Lung (tissue), 12 donors: ENCODE measurements around the gene MED12L. TPM values are rescaled to one million over a fixed set of nuclear protein-coding genes. Genes with fewer than 3 reads are reported as not detected.

ENCODE experiments used
- ATAC-seq: fragments of 200-7000 bp; cut with Tn5 transposase; one replicate; pipeline ENCODE4 v1.9.1; 2020; ENCODE audit warnings: moderate number of reproducible peaks; ENCODE audit not compliant: insufficient read depth, low FRiP score
- DNase-seq, 3 donors: peaks; one replicate each; pipeline ENCODE4 v3.0.0-alpha.2; 2013 to 2017
- H3K27ac ChIP-seq, 2 donors: one replicate each; pipeline ENCODE4 v1.5.1; 2013; ENCODE audit warnings: mild to moderate bottlenecking in 2 of 2, moderate library complexity in 2 of 2, control low read depth in 1 of 2, inconsistent platforms in 1 of 2, low read depth in 1 of 2, low read length in 1 of 2
- H3K27me3 ChIP-seq, 3 donors: one replicate each; pipeline ENCODE4 v1.5.1; 2013; ENCODE audit warnings: low read length in 2 of 3; ENCODE audit not compliant: control insufficient read depth in 3 of 3, insufficient read depth in 3 of 3
- H3K36me3 ChIP-seq, 4 donors: one replicate each; pipeline ENCODE4 v1.5.1; 2013; ENCODE audit warnings: low read length in 4 of 4, mild to moderate bottlenecking in 1 of 4, moderate library complexity in 1 of 4; ENCODE audit not compliant: control insufficient read depth in 4 of 4, insufficient read depth in 4 of 4
- H3K4me1 ChIP-seq, 5 donors: one replicate each; pipeline ENCODE4 v1.5.1; 2013; ENCODE audit warnings: low read length in 5 of 5, mild to moderate bottlenecking in 2 of 5, moderate library complexity in 1 of 5; ENCODE audit not compliant: control insufficient read depth in 5 of 5, insufficient read depth in 5 of 5
- H3K4me3 ChIP-seq: one replicate; pipeline ENCODE4 v1.5.1; 2013; ENCODE audit warnings: mild to moderate bottlenecking, control low read depth, moderate library complexity
- H3K9ac ChIP-seq, 2 donors: one replicate each; pipeline ENCODE4 v1.5.1; 2013; ENCODE audit warnings: low read length in 2 of 2, control low read depth in 1 of 2; ENCODE audit not compliant: insufficient read depth in 1 of 2
- H3K9me3 ChIP-seq, 4 donors: one replicate each; pipeline ENCODE4 v1.5.1; 2013; ENCODE audit warnings: low read length in 3 of 4, mild to moderate bottlenecking in 1 of 4, moderate library complexity in 1 of 4; ENCODE audit not compliant: control insufficient read depth in 4 of 4, insufficient read depth in 3 of 4
- WGBS, 2 donors: extraction: QIAGEN DNeasy Blood & Tissue Kit; methylation state at CpG; one replicate each; pipeline ENCODE4 v1.1.7; 2013; 5-methylcytosine and 5-hydroxymethylcytosine counted together
- polyA plus RNA-seq, 2 donors: library from polyadenylated mRNA; stranded (reverse); fragments of 200-250 nt; gene quantifications; one replicate each; pipeline ENCODE4 v1.2.1, GENCODE V29; 2013
- total RNA-seq, 2 donors: library from RNA; depleted of rRNA in 1 of 2; stranded (reverse); fragments of >200 nt in 1 of 2; gene quantifications; one replicate each; pipeline ENCODE4 v1.2.1, GENCODE V29; 2014 to 2021
- TF ChIP-seq, protein P1 (sequence below): IDR thresholded peaks from 2 replicates; pipeline ENCODE4 v1.5.1; 2012; ENCODE audit warnings: mild to moderate bottlenecking; ENCODE audit errors: control extremely low read depth, extremely low read depth
- donor health status: control.
- donor health status: control.
- donor health status: Bipolar disorder and iron deficiency.
- donor health status: healthy.
- donor health status: DM: yes; HTN: yes; CAD: no.

MED12L gene
- total and polyA plus RNA-seq, 4 donors = 0.02 to 0.82 (median 0.30) TPM

- DNase-seq (peak in 1 of 3 donors; percentile 32), ATAC-seq (no peak)
- no peak overlapping the region for H3K9ac ChIP-seq
- peaks cover 0 to 14% (median 0%) of the 10 kb centered on the region in 5 donors for H3K4me1 ChIP-seq
- H3K36me3 ChIP-seq = no peaks in the 10 kb centered on the region
- H3K27ac ChIP-seq = no peak overlapping the region
- TF ChIP-seq, protein P1, sequence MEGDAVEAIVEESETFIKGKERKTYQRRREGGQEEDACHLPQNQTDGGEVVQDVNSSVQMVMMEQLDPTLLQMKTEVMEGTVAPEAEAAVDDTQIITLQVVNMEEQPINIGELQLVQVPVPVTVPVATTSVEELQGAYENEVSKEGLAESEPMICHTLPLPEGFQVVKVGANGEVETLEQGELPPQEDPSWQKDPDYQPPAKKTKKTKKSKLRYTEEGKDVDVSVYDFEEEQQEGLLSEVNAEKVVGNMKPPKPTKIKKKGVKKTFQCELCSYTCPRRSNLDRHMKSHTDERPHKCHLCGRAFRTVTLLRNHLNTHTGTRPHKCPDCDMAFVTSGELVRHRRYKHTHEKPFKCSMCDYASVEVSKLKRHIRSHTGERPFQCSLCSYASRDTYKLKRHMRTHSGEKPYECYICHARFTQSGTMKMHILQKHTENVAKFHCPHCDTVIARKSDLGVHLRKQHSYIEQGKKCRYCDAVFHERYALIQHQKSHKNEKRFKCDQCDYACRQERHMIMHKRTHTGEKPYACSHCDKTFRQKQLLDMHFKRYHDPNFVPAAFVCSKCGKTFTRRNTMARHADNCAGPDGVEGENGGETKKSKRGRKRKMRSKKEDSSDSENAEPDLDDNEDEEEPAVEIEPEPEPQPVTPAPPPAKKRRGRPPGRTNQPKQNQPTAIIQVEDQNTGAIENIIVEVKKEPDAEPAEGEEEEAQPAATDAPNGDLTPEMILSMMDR = no peak
- no peaks in the 10 kb centered on the region for H3K27me3 ChIP-seq
- 39 to 65% methylated on average over 3 of the region's 3 CpGs for WGBS, 2 donors
- no peak overlapping the region for H3K4me3 ChIP-seq
- H3K9me3 ChIP-seq = no peaks in the 10 kb centered on the region
Observed at GRCh38 chr3:151248772-151249337, 163.4 kb downstream of the MED12L start.

GRCh38 chr3:151256749-151257148 is 171.3 kb downstream of the MED12L start:
- Histone ChIP-seq H3K27ac (no peak overlapping the region), H3K36me3 (no peaks in the 10 kb centered on the region), H3K4me1 (peaks cover 0 to 13% (median 7%) of the 10 kb centered on the region in 5 donors), H3K9me3 (no peaks in the 10 kb centered on the region), H3K27me3 (no peaks in the 10 kb centered on the region), H3K4me3 (no peak overlapping the region), H3K9ac (peak overlapping the region in 1 of 2 donors; percentile 67)
- TF ChIP-seq, protein P1 = no peak
- ATAC-seq (no peak), DNase-seq (peak in 2 of 3 donors; percentile 54 to 58)
- 63 to 81% methylated on average over 1 of the region's 1 CpG for WGBS, 2 donors

- TF ChIP-seq, protein P1 = no peak
- Histone ChIP-seq H3K4me1 (peaks cover 0 to 30% (median 7%) of the 10 kb centered on the region in 5 donors), H3K9ac (no peak overlapping the region), H3K36me3 (no peaks in the 10 kb centered on the region), H3K27ac (no peak overlapping the region), H3K4me3 (no peak overlapping the region), H3K27me3 (no peaks in the 10 kb centered on the region), H3K9me3 (no peaks in the 10 kb centered on the region)
- DNase-seq (no peak), ATAC-seq (no peak)
- WGBS, 2 donors = 61 to 78% methylated on average over 3 of the region's 3 CpGs
Observed at GRCh38 chr3:151259664-151260063, 174.2 kb downstream of the MED12L start.
